GM12878 (cell line): ENCODE measurements around the gene FLOT1.

ENCODE experiments used
- CBX3 ChIP-seq: fragments of 200-600 bp; sonication (generic); IDR thresholded peaks from 2 replicates; pipeline ENCODE4 v1.6.1; 2016; ENCODE audit warnings: low read depth, borderline replicate concordance
- CTCF ChIP-seq, 3 experiments: IDR thresholded peaks in 2 of 3; conservative IDR thresholded peaks in 1 of 3; 2 replicates each; pipeline ENCODE4 v1.5.1; 2011; ENCODE audit warnings: low read depth in 3 of 3, low read length in 3 of 3, mild to moderate bottlenecking in 3 of 3, control low read depth in 2 of 3, moderate library complexity in 2 of 3, inconsistent platforms in 1 of 3, mixed read lengths in 1 of 3; ENCODE audit not compliant: control insufficient read depth in 2 of 3, insufficient read depth in 1 of 3; ENCODE audit errors: extremely low read depth in 1 of 3
- NFYB ChIP-seq: IDR thresholded peaks from 2 replicates; pipeline ENCODE4 v1.6.1; 2011; ENCODE audit warnings: low read depth, mild to moderate bottlenecking, low read length, improper control_type of control experiment, moderate library complexity; ENCODE audit not compliant: insufficient read depth
- NRF1 ChIP-seq: conservative IDR thresholded peaks from 2 replicates; pipeline ENCODE4 v1.6.1; 2011; ENCODE audit warnings: mild to moderate bottlenecking, low read depth, low read length, improper control_type of control experiment
- POLR2A ChIP-seq: IDR thresholded peaks from 2 replicates; pipeline ENCODE4 v1.6.1; 2011; ENCODE audit warnings: low read depth, mild to moderate bottlenecking, low read length
- TCF7 ChIP-seq: IDR thresholded peaks from 2 replicates; pipeline ENCODE4 v1.6.1; 2014; ENCODE audit warnings: antibody characterized with exemption, borderline replicate concordance
- TF ChIP-seq, protein P1 (sequence below): IDR thresholded peaks from 2 replicates; pipeline ENCODE4 v1.6.1; 2011; ENCODE audit warnings: low read depth, low read length, improper control_type of control experiment, borderline replicate concordance
- TF ChIP-seq, protein P2 (sequence below): IDR thresholded peaks from 2 replicates; pipeline ENCODE4 v1.6.1; 2012; ENCODE audit warnings: low read depth, low read length, improper control_type of control experiment

DNA sequence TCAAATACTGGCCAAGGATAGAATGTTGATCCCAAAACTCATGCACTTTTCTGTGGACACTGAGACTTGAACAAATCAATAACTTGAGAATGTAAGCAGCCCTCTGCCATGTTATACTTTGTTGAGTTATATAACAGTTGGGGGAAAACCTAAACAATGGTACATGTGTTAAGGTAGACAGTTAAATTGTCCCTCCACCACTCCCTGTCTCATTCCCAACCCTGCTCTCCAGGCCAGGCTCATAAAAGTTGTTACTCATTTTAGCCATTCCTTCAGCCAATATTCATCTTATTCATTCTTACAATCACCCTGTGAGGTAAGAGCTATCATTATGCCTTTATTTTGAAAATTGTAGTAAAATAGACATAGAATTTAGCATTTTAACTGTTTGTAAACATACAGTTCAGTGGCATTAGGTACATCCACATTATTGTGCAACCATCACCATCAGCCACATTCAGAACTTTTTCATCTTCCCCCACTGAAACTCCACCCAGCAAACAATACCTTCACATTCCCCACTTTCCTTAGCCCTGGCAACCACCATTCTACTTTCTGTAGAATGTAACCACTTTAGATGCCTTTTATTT lies 40.0 kb upstream of the FLOT1 start:
- no peak for TF ChIP-seq CTCF (IDR thresholded peaks at IDR 0.05 in 2 of 3, conservative IDR thresholded peaks at IDR 0.05 in 1 of 3; ENCODE audit: control insufficient read depth in 2 of 3, extremely low read depth in 1 of 3, insufficient read depth in 1 of 3, low read depth in 3 of 3, low read length in 3 of 3)
- no peak for TF ChIP-seq NRF1
- no peak for TF ChIP-seq CBX3
- TF ChIP-seq POLR2A = no peak
- no peak for TF ChIP-seq TCF7
- TF ChIP-seq, protein P1, sequence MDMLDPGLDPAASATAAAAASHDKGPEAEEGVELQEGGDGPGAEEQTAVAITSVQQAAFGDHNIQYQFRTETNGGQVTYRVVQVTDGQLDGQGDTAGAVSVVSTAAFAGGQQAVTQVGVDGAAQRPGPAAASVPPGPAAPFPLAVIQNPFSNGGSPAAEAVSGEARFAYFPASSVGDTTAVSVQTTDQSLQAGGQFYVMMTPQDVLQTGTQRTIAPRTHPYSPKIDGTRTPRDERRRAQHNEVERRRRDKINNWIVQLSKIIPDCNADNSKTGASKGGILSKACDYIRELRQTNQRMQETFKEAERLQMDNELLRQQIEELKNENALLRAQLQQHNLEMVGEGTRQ = no peak
- TF ChIP-seq NFYB = no peak
- TF ChIP-seq, protein P2, sequence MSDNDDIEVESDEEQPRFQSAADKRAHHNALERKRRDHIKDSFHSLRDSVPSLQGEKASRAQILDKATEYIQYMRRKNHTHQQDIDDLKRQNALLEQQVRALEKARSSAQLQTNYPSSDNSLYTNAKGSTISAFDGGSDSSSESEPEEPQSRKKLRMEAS = no peak
